K562 (cell line): ENCODE measurements around the gene OMP.

Experiments used
- BHLHE40 ChIP-seq: IDR thresholded peaks from 2 replicates; pipeline ENCODE4 v1.6.1; 2011; ENCODE audit warnings: low read length, improper control_type of control experiment
- HNRNPH1 ChIP-seq: fragments of 200-400 bp; formaldehyde crosslinking; optimal IDR thresholded peaks from 2 replicates; pipeline ENCODE3; 2017; ENCODE audit warnings: low read depth, mild to moderate bottlenecking, low read length, moderate library complexity
- ILK ChIP-seq: fragments of 450-650 bp; IDR thresholded peaks from 2 replicates; pipeline ENCODE4 v1.6.1; 2016; ENCODE audit warnings: missing genetic modification characterization, low read depth, mild to moderate bottlenecking, missing compliant biosample characterization, moderate library complexity, borderline replicate concordance
- LCOR ChIP-seq: sonication (generic); formaldehyde crosslinking; IDR thresholded peaks from 2 replicates; pipeline ENCODE4 v1.8.0; 2022; ENCODE audit warnings: mild to moderate bottlenecking, missing genetic modification reagents
- MAZ ChIP-seq, 2 experiments: fragments of 450-650 bp in 1 of 2; sonication (generic) in 1 of 2; formaldehyde crosslinking; IDR thresholded peaks in 1 of 2; conservative IDR thresholded peaks in 1 of 2; 2 replicates each; pipeline versions ENCODE4 v1.4.0 to v1.5.0; 2020; ENCODE audit warnings: mild to moderate bottlenecking in 1 of 2, missing genetic modification reagents in 1 of 2
- SREBF2 ChIP-seq: sonication (generic); formaldehyde crosslinking; IDR thresholded peaks from 2 replicates; pipeline ENCODE4 v1.4.0; 2020; ENCODE audit warnings: mild to moderate bottlenecking, missing genetic modification reagents
- TF ChIP-seq, protein P1 (sequence below), 2 experiments: fragments of 200-800 bp in 1 of 2; sonication (Bioruptor generic) in 1 of 2; sonication (generic) in 1 of 2; formaldehyde crosslinking in 1 of 2; IDR thresholded peaks in 1 of 2; conservative IDR thresholded peaks in 1 of 2; 2 replicates each; pipeline versions ENCODE4 v1.5.0 to v1.6.1; 2016 to 2020; ENCODE audit warnings: missing compliant biosample characterization in 1 of 2, missing genetic modification characterization in 1 of 2, missing genetic modification reagents in 1 of 2
- TF ChIP-seq, protein P2 (sequence below): fragments of 450-650 bp; IDR thresholded peaks from 2 replicates; pipeline ENCODE4 v1.6.1; 2018; ENCODE audit warnings: mild to moderate bottlenecking, low read depth; ENCODE audit not compliant: partially characterized antibody
- TF ChIP-seq, protein P3 (sequence below), 3 experiments: IDR thresholded peaks in 2 of 3; conservative IDR thresholded peaks in 1 of 3; 2 replicates each; pipeline ENCODE4 v1.5.1; 2011 to 2012; ENCODE audit warnings: low read length in 3 of 3, mild to moderate bottlenecking in 3 of 3, control low read depth in 2 of 3, improper control_type of control experiment in 1 of 3, inconsistent platforms in 1 of 3, low read depth in 1 of 3, mixed read lengths in 1 of 3, moderate library complexity in 1 of 3; ENCODE audit not compliant: insufficient read depth in 2 of 3
- TF ChIP-seq, protein P4 (sequence below), 3 experiments: fragments of 200-800 bp in 1 of 3; sonication (Bioruptor generic) in 1 of 3; sonication (generic) in 1 of 3; formaldehyde crosslinking in 1 of 3; IDR thresholded peaks; 2 replicates each; pipeline versions ENCODE4 v1.6.1 to v1.8.0; 2016 to 2022; ENCODE audit warnings: mild to moderate bottlenecking in 2 of 3, missing compliant biosample characterization in 2 of 3, missing genetic modification characterization in 2 of 3, missing genetic modification reagents in 1 of 3

DNA sequence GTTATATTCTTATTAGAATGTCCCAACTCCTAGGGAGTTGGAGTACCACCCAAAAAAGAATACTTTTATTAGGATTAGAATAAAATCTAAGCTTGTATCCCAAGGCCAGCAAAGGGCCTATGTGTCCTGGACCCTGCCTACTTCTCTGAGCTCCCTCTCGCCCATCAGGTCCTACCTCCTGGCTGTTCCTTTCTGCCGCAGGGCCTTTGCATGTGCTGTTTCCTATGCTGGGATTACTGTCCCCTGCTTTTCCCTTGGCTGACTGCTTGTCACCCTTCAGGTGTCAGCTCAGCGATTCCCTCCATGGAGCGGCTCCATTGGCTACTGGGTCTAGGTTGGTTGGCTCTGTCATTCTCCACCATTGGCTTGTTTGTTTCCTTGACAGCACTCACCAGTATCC is 38.8 kb downstream of the OMP start:
- TF ChIP-seq, protein P1, sequence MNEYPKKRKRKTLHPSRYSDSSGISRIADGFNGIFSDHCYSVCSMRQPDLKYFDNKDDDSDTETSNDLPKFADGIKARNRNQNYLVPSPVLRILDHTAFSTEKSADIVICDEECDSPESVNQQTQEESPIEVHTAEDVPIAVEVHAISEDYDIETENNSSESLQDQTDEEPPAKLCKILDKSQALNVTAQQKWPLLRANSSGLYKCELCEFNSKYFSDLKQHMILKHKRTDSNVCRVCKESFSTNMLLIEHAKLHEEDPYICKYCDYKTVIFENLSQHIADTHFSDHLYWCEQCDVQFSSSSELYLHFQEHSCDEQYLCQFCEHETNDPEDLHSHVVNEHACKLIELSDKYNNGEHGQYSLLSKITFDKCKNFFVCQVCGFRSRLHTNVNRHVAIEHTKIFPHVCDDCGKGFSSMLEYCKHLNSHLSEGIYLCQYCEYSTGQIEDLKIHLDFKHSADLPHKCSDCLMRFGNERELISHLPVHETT (CRISPR knock-in tag; conservative IDR thresholded peaks at IDR 0.05 in 1 of 2, IDR thresholded peaks at IDR 0.05 in 1 of 2), result no peak
- TF ChIP-seq ILK, result no peak
- TF ChIP-seq MAZ (CRISPR knock-in tag; conservative IDR thresholded peaks at IDR 0.05 in 1 of 2, IDR thresholded peaks at IDR 0.05 in 1 of 2), result no peak
- TF ChIP-seq HNRNPH1, result no peak
- TF ChIP-seq, protein P2, sequence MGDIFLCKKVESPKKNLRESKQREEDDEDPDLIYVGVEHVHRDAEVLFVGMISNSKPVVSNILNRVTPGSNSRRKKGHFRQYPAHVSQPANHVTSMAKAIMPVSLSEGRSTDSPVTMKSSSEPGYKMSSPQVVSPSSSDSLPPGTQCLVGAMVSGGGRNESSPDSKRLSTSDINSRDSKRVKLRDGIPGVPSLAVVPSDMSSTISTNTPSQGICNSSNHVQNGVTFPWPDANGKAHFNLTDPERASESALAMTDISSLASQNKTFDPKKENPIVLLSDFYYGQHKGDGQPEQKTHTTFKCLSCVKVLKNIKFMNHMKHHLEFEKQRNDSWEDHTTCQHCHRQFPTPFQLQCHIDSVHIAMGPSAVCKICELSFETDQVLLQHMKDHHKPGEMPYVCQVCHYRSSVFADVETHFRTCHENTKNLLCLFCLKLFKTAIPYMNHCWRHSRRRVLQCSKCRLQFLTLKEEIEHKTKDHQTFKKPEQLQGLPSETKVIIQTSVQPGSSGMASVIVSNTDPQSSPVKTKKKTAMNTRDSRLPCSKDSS, result no peak
- no peak for TF ChIP-seq SREBF2 (CRISPR knock-in tag)
- TF ChIP-seq BHLHE40, result no peak
- TF ChIP-seq LCOR, result no peak
- TF ChIP-seq, protein P3, sequence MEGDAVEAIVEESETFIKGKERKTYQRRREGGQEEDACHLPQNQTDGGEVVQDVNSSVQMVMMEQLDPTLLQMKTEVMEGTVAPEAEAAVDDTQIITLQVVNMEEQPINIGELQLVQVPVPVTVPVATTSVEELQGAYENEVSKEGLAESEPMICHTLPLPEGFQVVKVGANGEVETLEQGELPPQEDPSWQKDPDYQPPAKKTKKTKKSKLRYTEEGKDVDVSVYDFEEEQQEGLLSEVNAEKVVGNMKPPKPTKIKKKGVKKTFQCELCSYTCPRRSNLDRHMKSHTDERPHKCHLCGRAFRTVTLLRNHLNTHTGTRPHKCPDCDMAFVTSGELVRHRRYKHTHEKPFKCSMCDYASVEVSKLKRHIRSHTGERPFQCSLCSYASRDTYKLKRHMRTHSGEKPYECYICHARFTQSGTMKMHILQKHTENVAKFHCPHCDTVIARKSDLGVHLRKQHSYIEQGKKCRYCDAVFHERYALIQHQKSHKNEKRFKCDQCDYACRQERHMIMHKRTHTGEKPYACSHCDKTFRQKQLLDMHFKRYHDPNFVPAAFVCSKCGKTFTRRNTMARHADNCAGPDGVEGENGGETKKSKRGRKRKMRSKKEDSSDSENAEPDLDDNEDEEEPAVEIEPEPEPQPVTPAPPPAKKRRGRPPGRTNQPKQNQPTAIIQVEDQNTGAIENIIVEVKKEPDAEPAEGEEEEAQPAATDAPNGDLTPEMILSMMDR (IDR thresholded peaks at IDR 0.05 in 2 of 3, conservative IDR thresholded peaks at IDR 0.05 in 1 of 3; ENCODE audit: insufficient read depth in 2 of 3, low read depth in 1 of 3, low read length in 3 of 3), result no peak
- TF ChIP-seq, protein P4, sequence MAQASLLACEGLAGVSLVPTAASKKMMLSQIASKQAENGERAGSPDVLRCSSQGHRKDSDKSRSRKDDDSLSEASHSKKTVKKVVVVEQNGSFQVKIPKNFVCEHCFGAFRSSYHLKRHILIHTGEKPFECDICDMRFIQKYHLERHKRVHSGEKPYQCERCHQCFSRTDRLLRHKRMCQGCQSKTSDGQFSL (CRISPR knock-in tag; IDR thresholded peaks at IDR 0.05), result no peak
- TF ChIP-seq, protein P4 (tag; IDR thresholded peaks at IDR 0.05), result no peak
